Trophoblast cell (in vitro differentiated cells and primary cell): ENCODE results near the gene C19orf44.

ENCODE experiments used
- DNase-seq, 2 donors: peaks; one replicate each; pipeline ENCODE4 v3.0.0-alpha.2; 2016
- H2AFZ ChIP-seq: 2 replicates; pipeline ENCODE4 v1.6.1; 2013; ENCODE audit warnings: low read length, moderate library complexity, mild to moderate bottlenecking; ENCODE audit not compliant: insufficient read depth, poor library complexity
- H2AK5ac ChIP-seq: 2 replicates; pipeline ENCODE4 v1.6.1; 2013; ENCODE audit warnings: mild to moderate bottlenecking, low read length
- H2BK120ac ChIP-seq: 2 replicates; pipeline ENCODE4 v1.6.1; 2013; ENCODE audit warnings: low read length, mild to moderate bottlenecking, moderate library complexity; ENCODE audit not compliant: insufficient read depth, poor library complexity
- H2BK12ac ChIP-seq: 2 replicates; pipeline ENCODE4 v1.6.1; 2013; ENCODE audit warnings: mild to moderate bottlenecking, low read length, moderate library complexity
- H2BK5ac ChIP-seq: 2 replicates; pipeline ENCODE4 v1.6.1; 2013; ENCODE audit warnings: low read length, low read depth, moderate library complexity, mild to moderate bottlenecking; ENCODE audit not compliant: poor library complexity
- H3K14ac ChIP-seq: 2 replicates; pipeline ENCODE4 v1.6.1; 2013; ENCODE audit warnings: mild to moderate bottlenecking, low read length
- H3K18ac ChIP-seq: 2 replicates; pipeline ENCODE4 v1.6.1; 2013; ENCODE audit warnings: mild to moderate bottlenecking, low read length
- H3K23ac ChIP-seq: 2 replicates; pipeline ENCODE4 v1.6.1; 2013; ENCODE audit warnings: low read length
- H3K27ac ChIP-seq: 2 replicates; pipeline ENCODE4 v1.5.1; 2013; ENCODE audit warnings: low read depth, mild to moderate bottlenecking, inconsistent platforms, low read length, moderate library complexity
- H3K27me3 ChIP-seq: 2 replicates; pipeline ENCODE4 v1.6.1; 2013; ENCODE audit warnings: inconsistent platforms, mild to moderate bottlenecking, low read length, moderate library complexity; ENCODE audit not compliant: insufficient read depth
- H3K36me3 ChIP-seq, 2 experiments: 1 replicate in 1 of 2; 2 replicates in 1 of 2; pipeline ENCODE4 v1.6.1; 2013; ENCODE audit warnings: low read length in 2 of 2, mild to moderate bottlenecking in 2 of 2, moderate library complexity in 1 of 2; ENCODE audit not compliant: insufficient read depth in 2 of 2, control insufficient read depth in 1 of 2
- H3K4ac ChIP-seq: 2 replicates; pipeline ENCODE4 v1.6.1; 2013; ENCODE audit warnings: low read depth, mild to moderate bottlenecking, low read length, moderate library complexity
- H3K4me1 ChIP-seq, 2 experiments: 1 replicate in 1 of 2; 2 replicates in 1 of 2; pipeline ENCODE4 v1.6.1; 2013; ENCODE audit warnings: low read length in 2 of 2, mild to moderate bottlenecking in 2 of 2, moderate library complexity in 1 of 2; ENCODE audit not compliant: insufficient read depth in 2 of 2, control insufficient read depth in 1 of 2
- H3K4me2 ChIP-seq: 2 replicates; pipeline ENCODE4 v1.6.1; 2013; ENCODE audit warnings: inconsistent platforms, mild to moderate bottlenecking, low read length, moderate library complexity
- H3K4me3 ChIP-seq: 2 replicates; pipeline ENCODE4 v1.5.1; 2013; ENCODE audit warnings: mild to moderate bottlenecking, low read depth, low read length, inconsistent platforms
- H3K79me1 ChIP-seq: one replicate; pipeline ENCODE4 v1.6.1; 2013; ENCODE audit warnings: low read length
- H3K79me2 ChIP-seq: 2 replicates; pipeline ENCODE4 v1.6.1; 2013; ENCODE audit warnings: low read length, mild to moderate bottlenecking; ENCODE audit not compliant: control insufficient read depth, insufficient read depth, poor library complexity
- H3K9ac ChIP-seq: 2 replicates; pipeline ENCODE4 v1.6.1; 2013; ENCODE audit warnings: mild to moderate bottlenecking, low read length
- H3K9me3 ChIP-seq: 2 replicates; pipeline ENCODE4 v1.6.1; 2013; ENCODE audit warnings: low read depth, mild to moderate bottlenecking, control low read depth, inconsistent platforms, low read length; ENCODE audit not compliant: insufficient read depth
- H4K12ac ChIP-seq: 2 replicates; pipeline ENCODE4 v1.6.1; 2013; ENCODE audit warnings: low read depth, mild to moderate bottlenecking, low read length, moderate library complexity
- H4K8ac ChIP-seq: 2 replicates; pipeline ENCODE4 v1.6.1; 2013; ENCODE audit warnings: low read depth, mild to moderate bottlenecking, low read length, moderate library complexity
- H4K91ac ChIP-seq: one replicate; pipeline ENCODE4 v1.6.1; 2013; ENCODE audit warnings: low read depth, mild to moderate bottlenecking, low read length, moderate library complexity
- WGBS: extraction: QIAGEN DNeasy Blood & Tissue Kit; methylation state at CpG from one replicate; pipeline ENCODE4 v1.1.7; 2013; ENCODE audit warnings: missing lambda C conversion rate; ENCODE audit not compliant: insufficient read length, insufficient coverage; ENCODE audit errors: extremely low coverage; 5-methylcytosine and 5-hydroxymethylcytosine counted together

The C19orf44 gene

GRCh38 chr19:16520074-16520973 lies 24.1 kb downstream of the C19orf44 start:
- Histone ChIP-seq H3K79me1 (no peaks in the 10 kb centered on the region), H3K4me1 (no peaks in the 10 kb centered on the region), H2AFZ (no peak overlapping the region), H3K27me3 (no peaks in the 10 kb centered on the region), H3K23ac (no peak overlapping the region), H2BK12ac (no peak overlapping the region), H3K27ac (no peak overlapping the region), H3K4ac (no peak overlapping the region), H3K4me2 (no peak overlapping the region), H3K14ac (no peak overlapping the region), H4K91ac (no peak overlapping the region), H3K9me3 (peaks cover 8% of the 10 kb centered on the region), H4K12ac (no peak overlapping the region), H3K79me2 (no peaks in the 10 kb centered on the region), H2BK5ac (no peak overlapping the region), H3K4me3 (no peak overlapping the region), H2AK5ac (no peak overlapping the region), H2BK120ac (no peak overlapping the region), H3K18ac (no peak overlapping the region), H3K9ac (no peak overlapping the region), H4K8ac (no peak overlapping the region), H3K36me3 (peaks cover 80 to 82% of the 10 kb centered on the region in 2 experiments)
- no peak for DNase-seq
- no CpG with 5 or more reads among the region's 45 CpGs for WGBS

GRCh38 chr19:16520986-16521624 lies 24.9 kb downstream of the C19orf44 start:
- H3K4me3 ChIP-seq, result no peak overlapping the region

GRCh38 chr19:16521715-16522289 lies 25.6 kb downstream of the C19orf44 start:
- H3K4me2 ChIP-seq, result no peak overlapping the region
- no peak overlapping the region for H3K9ac ChIP-seq
- no peak overlapping the region for H2AFZ ChIP-seq
- no peak overlapping the region for H3K4ac ChIP-seq
- no peak overlapping the region for H3K23ac ChIP-seq
- no peak overlapping the region for H3K27ac ChIP-seq
- H2BK120ac ChIP-seq, result no peak overlapping the region
- peaks cover 91% of the 10 kb centered on the region in 2 experiments for H3K36me3 ChIP-seq
- H4K12ac ChIP-seq, result no peak overlapping the region
- peaks cover 8% of the 10 kb centered on the region for H3K9me3 ChIP-seq
- no peak overlapping the region for H3K4me3 ChIP-seq
- H2BK5ac ChIP-seq, result no peak overlapping the region
- H3K79me2 ChIP-seq, result no peaks in the 10 kb centered on the region
- no peak overlapping the region for H2BK12ac ChIP-seq
- DNase-seq, result no peak
- no peak overlapping the region for H2AK5ac ChIP-seq
- no peaks in the 10 kb centered on the region for H3K79me1 ChIP-seq
- no peak overlapping the region for H4K8ac ChIP-seq
- H3K27me3 ChIP-seq, result no peaks in the 10 kb centered on the region
- no peak overlapping the region for H4K91ac ChIP-seq
- H3K14ac ChIP-seq, result no peak overlapping the region
- no peak overlapping the region for H3K18ac ChIP-seq
- no CpG with 5 or more reads among the region's 10 CpGs for WGBS
- H3K4me1 ChIP-seq, result peaks cover under 1 to 2% of the 10 kb centered on the region in 2 experiments

More at GRCh38 chr19:16520986-16521624, 24.9 kb downstream of the C19orf44 start:
- no peak overlapping the region for H2BK5ac ChIP-seq
- no peak overlapping the region for H4K91ac ChIP-seq
- H3K18ac ChIP-seq, result no peak overlapping the region
- no peaks in the 10 kb centered on the region for H3K79me2 ChIP-seq
- no peaks in the 10 kb centered on the region for H3K27me3 ChIP-seq
- H3K23ac ChIP-seq, result no peak overlapping the region
- H3K9me3 ChIP-seq, result peaks cover 8% of the 10 kb centered on the region
- H3K14ac ChIP-seq, result no peak overlapping the region
- no peak overlapping the region for H2BK120ac ChIP-seq
- peaks cover 88 to 90% of the 10 kb centered on the region in 2 experiments for H3K36me3 ChIP-seq
- H4K8ac ChIP-seq, result no peak overlapping the region
- H2BK12ac ChIP-seq, result no peak overlapping the region
- no peak overlapping the region for H3K27ac ChIP-seq
- H3K4ac ChIP-seq, result no peak overlapping the region
- no peak overlapping the region for H3K9ac ChIP-seq
- H3K79me1 ChIP-seq, result no peaks in the 10 kb centered on the region
- no peak for DNase-seq
- no peaks in the 10 kb centered on the region for H3K4me1 ChIP-seq
- no peak overlapping the region for H3K4me2 ChIP-seq
- no peak overlapping the region for H4K12ac ChIP-seq
- no peak overlapping the region for H2AK5ac ChIP-seq
- H2AFZ ChIP-seq, result no peak overlapping the region
- no CpG with 5 or more reads among the region's 18 CpGs for WGBS

- Histone ChIP-seq H3K9me3 (peaks cover 10% of the 10 kb centered on the region), H3K4me2 (no peak overlapping the region), H2AFZ (no peak overlapping the region), H3K4me3 (no peak overlapping the region), H2BK120ac (no peak overlapping the region), H4K91ac (no peak overlapping the region), H3K4ac (no peak overlapping the region), H4K12ac (no peak overlapping the region), H3K14ac (no peak overlapping the region), H3K36me3 (peaks cover 88 to 90% of the 10 kb centered on the region in 2 experiments), H3K79me2 (no peaks in the 10 kb centered on the region), H2AK5ac (no peak overlapping the region), H3K9ac (no peak overlapping the region), H3K23ac (no peak overlapping the region), H2BK5ac (no peak overlapping the region), H2BK12ac (no peak overlapping the region), H3K27ac (no peak overlapping the region), H3K18ac (no peak overlapping the region), H3K4me1 (peaks cover 8 to 10% of the 10 kb centered on the region in 2 experiments), H3K27me3 (no peaks in the 10 kb centered on the region), H4K8ac (no peak overlapping the region), H3K79me1 (peaks cover 3% of the 10 kb centered on the region)
- WGBS, result no CpG with 5 or more reads among the region's 25 CpGs
- no peak for DNase-seq
These were observed 26.6 kb downstream of the C19orf44 start for GRCh38 chr19:16522559-16523377.
